Measurements from ENCODE around the gene NUDT16L1.

The NUDT16L1 gene

GRCh38 chr16:4693296-4693955 lies at the start of gene NUDT16L1:
NUDT16L1 (plus strand) TSS chr16:4693562; CDS start chr16:4693727, 165 bp downstream.
- DNase-seq: peak; percentile 97

GRCh38 chr16:4646773-4647643 lies 46.4 kb upstream of the NUDT16L1 start:
- no peak for DNase-seq

- DNase-seq: no peak
These were observed 45.8 kb upstream of the NUDT16L1 start for GRCh38 chr16:4647644-4647980.

- DNase-seq: no peak
These were observed 44.4 kb upstream of the NUDT16L1 start for GRCh38 chr16:4648917-4649316.

GRCh38 chr16:4649744-4650442 lies 43.5 kb upstream of the NUDT16L1 start:
- no peak for DNase-seq

GRCh38 chr16:4650443-4651074 lies 42.8 kb upstream of the NUDT16L1 start:
- DNase-seq: peak; percentile 90

- DNase-seq: no peak
These were observed 41.5 kb upstream of the NUDT16L1 start for GRCh38 chr16:4651827-4652226.

GRCh38 chr16:4652561-4652960 lies 40.8 kb upstream of the NUDT16L1 start:
- DNase-seq: no peak

GRCh38 chr16:4654011-4654963 lies 39.1 kb upstream of the NUDT16L1 start:
- DNase-seq: no peak

GRCh38 chr16:4654964-4655590 lies 38.3 kb upstream of the NUDT16L1 start:
- no peak for DNase-seq

GRCh38 chr16:4655801-4656200 lies 37.6 kb upstream of the NUDT16L1 start:
- no peak for DNase-seq

GRCh38 chr16:4656221-4656620 lies 37.1 kb upstream of the NUDT16L1 start:
- no peak for DNase-seq

- DNase-seq: no peak
These were observed 36.4 kb upstream of the NUDT16L1 start for GRCh38 chr16:4656695-4657686.

- no peak for DNase-seq
These were observed 33.7 kb upstream of the NUDT16L1 start for GRCh38 chr16:4659363-4660353.

GRCh38 chr16:4660454-4661007 lies 32.8 kb upstream of the NUDT16L1 start:
- peak; percentile 87 for DNase-seq

- no peak for DNase-seq
These were observed 31.7 kb upstream of the NUDT16L1 start for GRCh38 chr16:4661661-4662060.

- no peak for DNase-seq
These were observed 29.9 kb upstream of the NUDT16L1 start for GRCh38 chr16:4663465-4663776.

- no peak for DNase-seq
These were observed 29.4 kb upstream of the NUDT16L1 start for GRCh38 chr16:4663777-4664465.
